Progenitor cell of endocrine pancreas (in vitro differentiated cells): Measurements from ENCODE around the gene RLF. TPM values are rescaled to one million over a fixed set of nuclear protein-coding genes. Genes with fewer than 3 reads are reported as not detected.

ENCODE experiments used
- DNase-seq: peaks from one replicate; pipeline ENCODE4 v3.0.0; 2021; ENCODE audit warnings: low spot score; ENCODE audit not compliant: unreplicated experiment
- H3K27ac Mint-ChIP-seq: 2 replicates; pipeline ENCODE4 v1.8.0; 2021; ENCODE audit warnings: mild to moderate bottlenecking, moderate library complexity, mixed read lengths
- H3K27me3 Mint-ChIP-seq: 2 replicates; pipeline ENCODE4 v1.8.0; 2021; ENCODE audit warnings: mixed read lengths
- H3K36me3 Mint-ChIP-seq: 2 replicates; pipeline ENCODE4 v1.8.0; 2022; ENCODE audit warnings: mixed read lengths; ENCODE audit not compliant: insufficient read depth
- H3K4me1 Mint-ChIP-seq: 2 replicates; pipeline ENCODE4 v1.8.0; 2021; ENCODE audit warnings: low read depth, mixed read lengths
- H3K4me3 Mint-ChIP-seq: 2 replicates; pipeline ENCODE4 v1.8.0; 2021; ENCODE audit warnings: low read depth, mild to moderate bottlenecking, moderate library complexity, mixed read lengths
- H3K9me3 Mint-ChIP-seq: 2 replicates; pipeline ENCODE4 v1.8.0; 2021; ENCODE audit warnings: low read depth, mixed read lengths
- CTCF ChIP-seq: fragments of 200-600 bp; sonication (generic); IDR thresholded peaks from one replicate; pipeline ENCODE4 v1.5.0; 2021; ENCODE audit warnings: antibody characterized with exemption, mild to moderate bottlenecking; ENCODE audit not compliant: unreplicated experiment
- total RNA-seq: library from RNA; stranded (reverse); gene quantifications from 2 replicates; pipeline ENCODE4 v1.2.1, GENCODE V29; 2021

Gene RLF
- total RNA-seq, 1 donor from 2014 or later, result 20.5 TPM

GRCh38 chr1:40221977-40222772 lies 61.0 kb downstream of the RLF start:
- no peak for TF ChIP-seq CTCF

GRCh38 chr1:40224040-40224439 lies 62.9 kb downstream of the RLF start:
- no peak for TF ChIP-seq CTCF
- Mint-ChIP-seq H3K9me3 (no peaks in the 10 kb centered on the region), H3K27me3 (no peaks in the 10 kb centered on the region), H3K4me1 (peaks cover 6% of the 10 kb centered on the region), H3K4me3 (no peak overlapping the region), H3K36me3 (peaks cover 4% of the 10 kb centered on the region), H3K27ac (no peak overlapping the region)
- DNase-seq, result no peak

More at GRCh38 chr1:40221977-40222772, 61.0 kb downstream of the RLF start:
- peaks cover 4% of the 10 kb centered on the region for H3K36me3 Mint-ChIP-seq
- DNase-seq, result no peak
- H3K27me3 Mint-ChIP-seq, result no peaks in the 10 kb centered on the region
- no peak overlapping the region for H3K27ac Mint-ChIP-seq
- no peak overlapping the region for H3K4me3 Mint-ChIP-seq
- peaks cover 8% of the 10 kb centered on the region for H3K4me1 Mint-ChIP-seq
- no peaks in the 10 kb centered on the region for H3K9me3 Mint-ChIP-seq

GRCh38 chr1:40226192-40226591 lies 65.0 kb downstream of the RLF start:
- Mint-ChIP-seq H3K9me3 (no peaks in the 10 kb centered on the region), H3K4me1 (peaks cover 2% of the 10 kb centered on the region), H3K36me3 (peaks cover 7% of the 10 kb centered on the region), H3K27ac (peak overlapping the region; percentile 72), H3K27me3 (no peaks in the 10 kb centered on the region), H3K4me3 (no peak overlapping the region)
- no peak for DNase-seq
- no peak for TF ChIP-seq CTCF

- TF ChIP-seq CTCF, result no peak
- H3K36me3 Mint-ChIP-seq, result peaks cover 30% of the 10 kb centered on the region
- no peak overlapping the region for H3K4me3 Mint-ChIP-seq
- no peaks in the 10 kb centered on the region for H3K27me3 Mint-ChIP-seq
- DNase-seq, result no peak
- no peaks in the 10 kb centered on the region for H3K9me3 Mint-ChIP-seq
- H3K4me1 Mint-ChIP-seq, result peaks cover 4% of the 10 kb centered on the region
- peak overlapping the region; percentile 52 for H3K27ac Mint-ChIP-seq
Observed at GRCh38 chr1:40232444-40232843, 71.3 kb downstream of the RLF start.

- Mint-ChIP-seq H3K4me1 (no peaks in the 10 kb centered on the region), H3K27me3 (no peaks in the 10 kb centered on the region), H3K27ac (no peak overlapping the region), H3K9me3 (no peaks in the 10 kb centered on the region), H3K36me3 (peaks cover 19% of the 10 kb centered on the region), H3K4me3 (no peak overlapping the region)
- no peak for DNase-seq
- no peak for TF ChIP-seq CTCF
Observed at GRCh38 chr1:40239626-40240025, 78.4 kb downstream of the RLF start.
